HG02973 (cell line): ENCODE measurements around the gene SMYD2.

Experiments used
- ATAC-seq: cut with Tn5 transposase; IDR thresholded peaks from one replicate; pipeline ENCODE4 v1.9.1; 2021; ENCODE audit warnings: moderate library complexity; ENCODE audit not compliant: unreplicated experiment

SMYD2 gene

GRCh38 chr1:214354440-214355148 is 73.6 kb downstream of the SMYD2 start:
- no peak for ATAC-seq

DNA sequence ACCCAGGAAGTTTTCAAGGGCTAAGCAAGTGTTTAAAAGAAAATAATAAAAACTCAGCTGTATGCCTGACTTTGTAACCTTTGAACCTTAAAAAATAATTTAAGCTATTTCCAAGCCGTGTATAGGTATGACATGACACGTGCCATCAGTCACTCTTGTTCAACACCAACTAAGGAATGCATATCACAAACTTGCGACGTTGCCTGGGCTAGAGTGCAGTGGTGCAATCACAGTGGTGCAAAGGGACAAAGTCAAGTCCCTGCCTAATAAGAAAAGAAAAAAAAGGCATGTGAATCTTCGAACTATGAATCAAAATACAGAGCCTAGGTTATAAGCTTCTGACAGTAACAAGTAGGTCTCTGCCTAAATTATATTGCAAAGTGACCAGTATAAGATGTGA is 79.2 kb downstream of the SMYD2 start:
- ATAC-seq, result no peak

- no peak for ATAC-seq
These were observed 79.7 kb downstream of the SMYD2 start for GRCh38 chr1:214360525-214361164.

DNA sequence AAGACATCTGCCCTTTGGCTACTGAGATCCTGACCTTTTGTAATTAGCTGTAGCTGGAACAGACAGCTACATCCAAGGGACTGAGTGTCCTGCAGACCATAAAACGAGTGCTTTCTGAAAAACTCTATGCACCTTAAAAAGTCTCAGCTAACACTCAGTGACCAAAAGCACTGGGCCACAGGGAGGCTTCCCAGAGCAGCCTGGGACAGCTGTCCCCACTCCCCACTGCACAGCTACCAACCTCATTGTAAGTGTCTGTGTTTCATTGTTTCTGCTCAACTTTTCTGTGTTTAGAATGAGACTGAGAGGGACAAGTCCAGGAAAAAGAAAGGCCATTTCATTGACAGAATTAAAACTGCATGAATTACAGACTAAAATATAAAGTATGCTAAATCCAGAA is 80.7 kb downstream of the SMYD2 start:
- ATAC-seq, result no peak

GRCh38 chr1:214362188-214362882 is 81.4 kb downstream of the SMYD2 start:
- no peak for ATAC-seq

DNA sequence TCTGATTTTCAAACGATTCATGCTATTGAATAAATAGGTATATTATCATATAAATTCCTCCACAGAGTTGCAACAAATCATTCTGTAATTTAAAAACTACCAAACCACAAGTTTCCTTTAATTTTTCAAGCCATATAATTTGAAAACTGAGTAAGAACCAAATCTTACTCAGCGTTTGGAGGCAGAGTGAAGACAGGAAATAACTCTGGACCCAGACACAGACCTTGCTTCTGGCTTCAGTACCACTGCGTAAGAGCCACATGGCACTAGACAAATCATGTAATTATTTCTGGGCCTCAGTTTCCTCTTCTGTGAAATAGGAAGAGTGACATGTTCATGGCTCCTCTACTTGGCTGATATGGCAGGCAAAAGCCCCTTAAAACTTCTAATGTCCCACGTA is 82.4 kb downstream of the SMYD2 start:
- ATAC-seq, result no peak

GRCh38 chr1:214364386-214364785 is 83.4 kb downstream of the SMYD2 start:
- ATAC-seq, result no peak

GRCh38 chr1:214364786-214365295 is 83.9 kb downstream of the SMYD2 start:
- no peak for ATAC-seq

- no peak for ATAC-seq
These were observed 86.9 kb downstream of the SMYD2 start for GRCh38 chr1:214367841-214368240.

- ATAC-seq, result no peak
These were observed 88.4 kb downstream of the SMYD2 start for GRCh38 chr1:214369364-214369763.

GRCh38 chr1:214370615-214371014 is 89.7 kb downstream of the SMYD2 start:
- no peak for ATAC-seq

GRCh38 chr1:214372092-214372491 is 91.1 kb downstream of the SMYD2 start:
- no peak for ATAC-seq

- no peak for ATAC-seq
These were observed 96.5 kb downstream of the SMYD2 start for GRCh38 chr1:214377485-214377884.

DNA sequence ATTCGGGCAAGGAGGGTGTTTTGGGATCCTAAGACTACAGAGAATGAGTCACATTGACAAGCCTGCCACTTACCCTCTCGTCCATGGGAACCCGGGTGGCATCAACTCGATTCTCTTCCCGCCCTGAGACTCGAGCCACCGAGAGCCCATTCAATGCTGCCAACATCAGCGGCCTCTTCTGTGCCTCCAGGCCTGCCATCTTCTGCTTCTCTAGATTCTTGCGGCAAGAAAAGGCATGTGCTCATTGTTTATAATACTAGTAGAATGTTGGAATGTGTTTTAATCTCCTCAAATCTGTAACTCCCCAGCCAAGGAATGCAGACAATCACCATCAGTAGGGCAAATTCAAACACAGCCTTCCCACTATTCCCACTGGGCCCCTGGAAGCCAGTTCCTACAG is 96.9 kb downstream of the SMYD2 start:
- no peak for ATAC-seq

GRCh38 chr1:214378492-214378891 is 97.5 kb downstream of the SMYD2 start:
- ATAC-seq, result no peak

GRCh38 chr1:214379236-214379970 is 98.4 kb downstream of the SMYD2 start:
- ATAC-seq, result no peak

DNA sequence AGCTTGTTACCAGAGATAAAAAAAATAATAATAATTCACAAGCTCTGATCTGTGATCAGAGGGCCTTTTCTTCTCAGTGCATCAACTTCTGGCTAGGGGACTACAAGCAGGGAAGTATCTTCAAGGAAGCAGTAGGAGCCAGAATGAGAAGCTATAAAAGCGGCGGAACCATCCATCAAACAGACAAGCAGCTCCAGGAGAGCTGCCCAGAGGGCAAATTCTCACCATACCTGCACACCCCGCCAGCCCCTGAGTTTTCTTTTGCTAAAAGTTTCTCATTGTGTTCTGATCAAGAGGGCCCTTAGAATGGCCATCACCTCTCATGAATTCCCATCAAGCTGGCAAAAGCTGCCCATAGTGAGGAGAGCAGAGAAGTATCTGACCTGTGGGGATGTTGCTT is 99.4 kb downstream of the SMYD2 start:
- ATAC-seq, result no peak

GRCh38 chr1:214380986-214381695 is 100.2 kb downstream of the SMYD2 start:
- no peak for ATAC-seq

GRCh38 chr1:214383381-214384372 is 102.7 kb downstream of the SMYD2 start:
- ATAC-seq, result no peak
